CMK (cell line): Measurements from ENCODE around the gene IYD.

Source experiments
- DNase-seq: peaks from one replicate; pipeline ENCODE4 v3.0.0-alpha.2; 2010; ENCODE audit warnings: low read depth

The IYD gene

DNA sequence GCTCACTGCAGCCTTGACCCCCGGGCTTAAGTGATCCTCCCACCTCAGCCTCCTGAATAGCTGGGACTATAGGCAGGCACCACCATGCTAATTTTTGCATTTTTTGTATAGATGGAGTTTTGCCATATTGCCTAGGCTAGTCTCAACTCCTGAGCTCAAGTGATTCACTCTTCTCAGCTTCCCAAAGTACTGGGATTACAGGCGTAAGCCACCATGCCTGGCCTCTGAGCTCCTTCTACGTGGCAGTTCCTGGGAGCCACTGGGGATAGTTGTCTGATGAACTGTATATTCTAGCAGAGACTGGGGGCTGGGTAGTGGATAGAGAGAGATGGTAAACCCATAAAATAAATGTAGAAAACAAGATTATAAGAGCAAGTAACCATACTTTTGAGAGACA lies 26.1 kb downstream of the IYD start:
- no peak for DNase-seq

DNA sequence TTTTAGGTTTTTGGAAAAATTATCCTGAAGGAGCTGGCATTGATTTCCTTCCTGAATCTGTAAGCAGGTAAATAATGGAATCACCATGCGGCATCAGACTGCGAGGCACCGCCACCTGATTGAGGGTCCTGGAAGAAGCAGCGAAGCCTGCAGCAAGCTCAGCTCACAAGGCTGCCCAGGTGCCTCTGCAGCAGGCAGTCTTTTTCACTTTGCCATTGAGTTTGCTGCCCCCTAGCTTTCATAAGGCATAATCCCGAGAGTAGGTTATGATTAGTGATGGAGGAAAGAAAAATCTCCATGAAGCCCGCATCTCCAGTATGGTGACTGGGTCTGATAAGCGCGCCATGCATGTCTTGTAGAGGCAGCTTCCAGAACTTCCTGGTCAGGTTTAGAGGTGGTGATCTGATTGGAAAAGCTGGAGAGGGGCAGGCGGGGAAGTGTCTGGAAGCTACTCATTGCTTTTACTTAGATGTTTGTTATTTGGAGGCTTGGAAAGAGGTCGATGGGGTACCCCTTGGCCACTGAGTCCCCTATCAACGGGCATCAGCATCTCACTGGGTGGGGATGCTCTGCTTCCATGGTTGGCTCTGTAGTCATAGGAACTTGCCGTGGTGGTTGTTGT lies 26.7 kb downstream of the IYD start:
- peak; percentile 24 for DNase-seq

DNA sequence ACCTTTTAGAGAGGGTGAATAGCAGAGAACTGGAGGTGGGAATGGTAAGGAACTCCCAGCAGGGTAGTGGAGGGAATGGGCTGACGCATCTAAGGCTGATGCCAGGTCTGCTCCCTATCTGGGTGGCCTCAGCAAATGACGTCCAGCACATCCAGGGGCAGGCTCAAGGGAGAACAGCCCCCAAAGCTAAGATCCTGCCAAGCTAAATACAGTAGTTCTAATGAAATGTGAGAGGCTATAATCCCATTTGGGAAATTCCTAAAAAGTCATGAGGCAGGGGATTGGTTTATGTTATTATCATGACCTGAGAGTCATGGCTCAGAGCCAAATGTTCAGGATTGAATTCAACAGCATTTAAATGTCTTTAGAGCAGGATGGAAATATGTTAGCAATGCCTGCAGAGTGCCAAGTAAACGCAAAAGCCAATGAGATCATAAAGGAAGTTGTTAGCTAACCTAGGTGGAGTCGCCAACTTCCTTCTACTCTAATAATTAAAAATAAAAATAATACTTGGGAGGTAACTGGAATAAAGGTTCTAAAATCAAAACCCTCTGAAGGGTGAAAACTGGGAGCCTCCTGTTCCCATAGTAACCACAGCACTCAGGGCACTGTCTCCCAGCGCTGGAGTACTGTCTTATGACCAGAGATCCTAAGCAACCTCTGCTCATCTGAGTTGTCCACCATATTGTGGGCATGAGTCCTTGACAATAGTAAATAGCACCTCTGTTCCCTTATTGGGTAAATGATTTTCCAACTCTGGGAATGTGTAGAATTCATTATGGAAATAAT lies 34.8 kb downstream of the IYD start:
- DNase-seq = no peak

DNA sequence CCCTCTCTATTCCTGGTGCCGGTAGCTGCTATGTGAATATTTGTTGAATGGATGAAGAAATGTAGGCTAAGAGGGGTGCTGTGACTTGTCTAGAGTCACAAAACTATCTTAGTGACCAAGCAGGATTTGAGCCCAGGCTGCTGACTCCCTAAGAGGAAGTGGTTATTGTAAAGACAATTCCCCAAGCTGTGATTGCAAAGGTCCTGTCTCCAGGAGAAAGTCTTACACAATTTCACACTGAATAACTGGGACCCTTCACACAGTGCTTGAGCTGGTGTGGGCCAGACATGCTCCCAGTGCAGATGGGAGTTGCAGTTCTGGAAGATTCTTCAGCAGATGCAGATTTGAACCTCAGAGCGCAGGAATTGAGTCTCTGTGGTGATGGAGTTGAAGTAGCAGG lies 38.1 kb downstream of the IYD start:
- no peak for DNase-seq

DNA sequence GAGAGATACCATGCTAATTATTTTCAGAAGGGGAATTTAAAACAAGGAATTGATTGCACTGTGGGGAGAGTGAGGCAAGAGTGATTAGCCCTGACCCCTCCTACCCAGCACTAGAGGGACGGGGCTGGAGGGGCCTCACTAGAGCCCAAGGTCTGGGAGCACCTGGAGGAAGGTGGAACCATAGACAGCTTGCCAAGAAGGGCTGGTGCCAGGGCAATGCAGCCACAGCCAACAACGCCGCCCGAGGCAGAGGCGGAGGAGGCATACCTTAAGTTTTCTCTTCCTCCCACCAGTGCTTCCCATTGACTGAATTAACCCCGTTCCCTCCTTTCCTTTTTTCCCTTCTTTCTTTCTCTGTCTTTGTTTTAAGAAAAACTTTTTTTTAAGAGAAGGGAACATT lies 40.0 kb downstream of the IYD start:
- DNase-seq = no peak

DNA sequence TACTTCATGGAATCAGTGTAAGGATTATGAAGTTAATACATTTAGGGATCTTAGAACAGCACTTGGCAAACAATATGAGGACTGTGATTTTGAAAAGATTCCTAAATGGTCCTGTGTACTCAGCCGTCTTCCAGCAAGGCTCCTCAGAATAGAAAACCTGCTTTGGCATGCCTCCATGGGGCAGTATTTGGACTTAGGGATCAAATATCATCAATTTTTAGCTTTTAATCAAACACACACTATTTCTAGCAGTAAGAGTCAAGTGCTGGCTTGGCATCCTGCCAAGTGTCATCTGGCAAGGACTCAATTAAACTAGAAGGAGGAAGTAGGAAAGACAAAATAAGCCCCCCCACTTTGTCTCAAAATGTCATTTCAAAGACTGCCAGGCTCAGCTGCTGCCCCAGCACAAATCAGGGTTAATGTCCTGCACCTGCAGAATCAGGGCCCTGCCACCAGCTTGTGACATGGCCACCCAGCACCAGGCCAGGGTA lies 40.8 kb downstream of the IYD start:
- DNase-seq = no peak

DNA sequence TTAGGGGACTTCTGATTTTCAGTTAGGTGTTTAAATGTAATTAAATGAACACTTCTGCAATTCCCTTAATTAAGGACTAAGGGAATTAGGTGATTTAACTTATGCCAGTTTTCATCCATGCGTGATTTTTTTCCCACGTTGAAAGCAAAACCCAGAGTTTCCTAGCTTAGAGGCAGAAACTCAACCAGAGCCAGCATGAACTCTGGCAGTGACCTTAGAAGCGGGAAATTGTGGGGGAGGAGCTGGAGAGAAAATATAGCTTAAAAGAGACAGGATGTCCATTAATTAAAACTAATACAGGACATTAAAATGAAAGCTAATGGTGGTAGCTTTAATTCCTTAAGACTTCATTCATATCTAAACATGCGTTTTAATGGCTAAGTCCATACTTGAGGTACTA lies 41.6 kb downstream of the IYD start:
- DNase-seq = no peak

DNA sequence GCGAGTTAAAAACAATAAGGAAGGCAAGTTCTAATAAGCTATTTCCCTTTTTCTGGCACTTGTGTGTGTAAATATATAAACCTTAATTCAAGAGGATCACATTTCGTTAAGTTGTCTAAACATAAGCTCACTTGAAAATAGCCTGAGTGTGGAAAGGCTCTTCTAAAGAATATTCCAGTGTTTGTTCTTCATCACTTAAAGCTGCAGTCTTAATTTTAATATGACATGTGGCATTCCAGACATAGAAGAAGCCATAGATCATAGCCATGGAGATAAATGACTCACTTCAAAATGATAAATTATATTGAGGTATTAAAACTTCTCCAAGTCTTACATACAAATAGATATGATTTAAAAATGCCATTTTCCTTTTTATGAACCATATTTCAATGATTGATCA lies 42.1 kb downstream of the IYD start:
- no peak for DNase-seq

DNA sequence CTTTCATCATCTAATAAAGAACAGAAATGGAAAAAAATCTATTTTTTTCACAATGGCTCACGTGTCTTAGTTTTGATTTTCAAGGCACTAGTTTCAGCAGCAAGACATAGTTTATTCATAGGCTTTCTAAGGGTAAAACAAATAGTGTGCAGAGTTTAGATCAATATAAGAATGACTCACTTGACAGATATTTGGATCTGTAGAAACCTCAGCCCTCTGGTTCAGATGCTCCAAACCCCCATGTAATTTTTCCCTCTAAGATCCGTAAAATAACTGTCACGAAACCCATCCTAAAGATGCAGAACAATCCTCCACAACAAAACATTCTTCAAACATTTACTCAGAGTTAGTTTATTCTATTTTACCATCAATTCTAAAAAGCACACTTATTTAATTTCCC lies 43.4 kb downstream of the IYD start:
- no peak for DNase-seq

DNA sequence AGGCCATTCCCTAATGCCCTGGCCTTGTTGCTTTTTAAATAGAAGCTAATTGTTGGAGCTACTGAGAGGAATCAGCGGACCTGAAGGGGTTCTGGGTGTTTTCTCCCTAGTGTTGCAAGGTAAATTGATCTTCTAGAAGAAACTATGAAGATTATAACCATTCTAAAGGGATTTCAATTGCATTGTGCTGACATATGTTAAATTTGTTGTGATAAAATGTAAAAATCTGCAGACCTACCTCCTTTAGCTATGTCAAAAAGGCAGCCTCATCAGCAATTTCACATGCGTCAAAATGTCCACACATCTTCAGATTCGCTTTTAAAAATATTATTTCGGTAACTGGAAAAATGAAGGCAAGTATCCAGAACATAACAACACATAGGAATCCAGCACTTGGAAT lies 44.4 kb downstream of the IYD start:
- DNase-seq = no peak

DNA sequence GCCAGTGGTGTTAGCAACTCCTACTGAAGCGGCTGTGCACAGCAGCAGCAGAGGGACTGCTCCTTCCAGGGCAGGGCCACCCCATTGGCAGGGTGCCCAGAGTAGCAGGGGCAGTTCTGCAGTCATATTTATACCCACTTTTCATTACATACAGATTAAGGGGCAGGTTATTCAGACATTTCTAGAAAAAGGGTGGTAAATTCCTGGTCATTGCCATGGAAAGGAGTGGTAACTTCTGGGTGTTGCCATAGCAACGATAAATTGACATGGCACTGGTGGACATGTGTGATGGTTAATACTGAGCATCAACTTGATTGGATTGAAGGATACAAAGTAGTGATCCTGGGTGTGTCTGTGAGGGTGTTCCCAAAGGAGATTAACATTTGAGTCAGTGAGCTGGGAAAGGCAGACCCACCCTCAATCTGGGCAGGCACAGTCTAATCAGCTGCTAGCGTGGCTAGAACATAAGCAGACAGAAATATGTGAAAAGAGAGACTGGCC lies 45.0 kb downstream of the IYD start:
- DNase-seq = no peak

DNA sequence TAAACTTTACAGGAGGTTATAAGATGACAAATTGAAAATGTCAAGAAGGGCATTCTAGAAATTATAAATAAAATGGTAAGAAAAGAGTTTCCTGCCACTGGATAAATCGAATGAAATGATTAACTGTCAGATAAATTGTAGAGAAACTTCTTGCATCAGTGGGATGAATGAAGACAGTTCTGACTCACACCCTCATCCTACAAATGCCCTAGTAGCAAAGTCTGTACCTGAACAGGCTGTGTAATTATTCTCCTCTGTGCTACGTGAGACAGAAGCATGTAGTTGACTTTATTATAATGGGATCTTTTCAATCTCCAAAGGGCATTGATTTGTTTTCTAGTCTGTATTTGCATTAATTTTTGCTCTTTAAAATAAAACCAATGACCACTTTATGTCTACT lies 47.3 kb downstream of the IYD start:
- no peak for DNase-seq

DNA sequence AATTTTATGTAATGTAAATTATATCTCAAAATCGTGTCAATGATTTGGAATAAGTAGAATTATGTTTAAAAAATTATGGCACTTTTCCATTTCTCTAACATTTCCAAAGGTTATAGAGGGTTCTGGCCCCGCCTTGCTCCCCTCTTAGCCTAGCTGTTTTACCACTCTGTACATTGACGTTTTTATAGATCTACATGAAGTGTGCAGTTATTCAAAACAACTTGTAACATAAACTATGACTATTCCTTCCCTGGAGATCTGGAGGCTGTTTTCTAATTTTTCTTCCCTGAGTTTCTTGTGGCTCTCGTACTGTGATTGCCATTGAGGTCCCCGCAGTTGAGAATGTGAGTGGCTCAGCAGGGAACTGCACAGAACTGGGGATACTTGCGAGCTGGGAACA lies 48.4 kb downstream of the IYD start:
- DNase-seq = no peak

DNA sequence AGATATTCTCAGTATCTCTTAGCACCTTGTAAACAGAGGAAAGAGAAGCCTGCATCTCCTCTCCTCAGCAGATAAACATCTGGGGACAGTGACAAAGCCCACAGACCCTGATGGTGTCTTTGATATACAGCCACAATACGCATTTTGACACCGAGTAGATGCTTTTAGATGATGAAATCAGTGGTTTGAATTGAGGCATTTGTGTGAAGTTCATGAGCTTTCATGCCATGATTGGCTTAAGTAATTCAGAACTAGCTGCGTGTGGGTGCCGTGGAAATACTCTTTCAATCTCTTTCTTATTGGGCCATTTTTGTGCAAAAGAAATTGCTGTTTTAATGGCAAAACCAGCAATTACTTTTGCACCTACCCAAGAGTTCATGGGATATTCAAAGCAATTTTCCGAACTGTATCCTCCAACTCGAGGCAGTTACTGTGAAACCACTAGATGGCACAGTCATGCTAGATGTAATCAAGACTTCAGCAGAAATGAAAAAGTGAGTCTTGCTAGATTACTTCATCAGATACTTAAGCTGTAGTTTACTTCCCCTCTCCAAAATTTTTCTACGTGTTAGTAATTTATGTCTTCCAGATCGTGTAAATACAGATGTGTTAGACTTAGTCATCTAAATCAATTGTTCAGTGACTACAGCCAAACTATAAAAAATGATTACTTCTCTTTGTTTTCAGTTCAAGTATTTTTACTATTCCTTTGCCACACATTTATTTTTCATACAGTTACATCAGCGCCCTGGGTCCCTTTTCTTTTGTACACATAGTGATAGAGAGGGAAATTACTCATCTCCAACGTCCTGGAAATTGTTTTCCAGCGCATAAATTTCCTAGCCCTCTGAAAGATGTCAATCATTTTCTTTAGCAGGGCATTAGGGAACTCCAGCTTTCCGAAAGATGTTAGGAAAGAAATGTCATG lies 49.4 kb downstream of the IYD start:
- DNase-seq = peak; percentile 77

DNA sequence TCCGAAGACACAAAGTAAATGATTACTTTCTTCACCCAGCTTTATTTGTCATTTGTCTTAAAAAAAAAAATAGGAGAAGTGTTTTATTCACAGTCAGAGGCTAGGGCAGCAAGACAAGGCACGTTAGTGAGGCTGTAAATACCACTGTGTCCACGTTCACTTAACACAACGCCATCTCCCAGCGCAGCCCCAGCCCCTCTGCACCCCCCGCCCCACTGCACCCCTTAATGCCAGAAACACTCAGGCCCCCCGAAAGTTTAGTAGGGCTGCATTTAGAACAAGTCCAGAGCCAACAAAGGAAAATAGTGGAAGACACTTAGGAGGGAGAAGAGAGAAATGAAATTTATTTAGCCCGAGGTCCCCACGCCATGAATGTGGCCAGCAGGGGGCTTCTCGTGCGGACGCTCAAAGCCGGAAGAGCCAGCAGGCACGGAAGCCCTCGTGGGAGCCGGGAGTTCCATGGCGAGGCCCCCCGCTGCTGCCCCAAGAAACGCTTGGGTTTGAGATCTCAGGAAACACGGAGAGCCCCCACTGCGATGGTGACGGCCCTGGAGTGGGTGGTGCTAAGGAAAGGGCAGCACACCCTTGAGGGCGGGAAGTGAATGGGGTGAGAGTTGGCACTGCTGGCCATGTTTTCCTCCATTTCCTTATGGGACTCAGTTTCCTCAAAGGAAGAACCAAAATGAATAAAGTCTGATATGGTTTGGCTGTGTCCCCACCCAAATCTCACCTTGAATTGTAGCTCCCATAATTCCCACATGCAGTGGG lies 50.2 kb downstream of the IYD start:
- peak; percentile 54 for DNase-seq

DNA sequence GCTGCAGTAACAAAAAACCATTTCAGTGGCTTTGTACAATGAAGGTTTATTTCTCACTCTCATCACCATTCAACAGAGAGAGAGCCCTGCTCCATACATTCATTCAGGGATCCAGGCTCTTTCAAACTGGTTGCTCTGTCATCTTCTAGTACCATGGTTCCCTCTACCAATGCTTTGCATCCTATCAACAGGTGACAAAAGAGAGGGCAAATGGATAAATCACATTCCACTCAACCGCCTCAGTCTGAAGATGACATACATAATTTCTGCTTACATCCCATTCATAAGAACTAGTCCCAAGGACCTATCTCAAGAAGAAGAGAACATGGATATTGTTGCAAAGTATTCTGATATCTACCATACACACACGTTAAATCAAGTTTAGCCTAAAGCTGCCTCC lies 51.6 kb downstream of the IYD start:
- DNase-seq = no peak

DNA sequence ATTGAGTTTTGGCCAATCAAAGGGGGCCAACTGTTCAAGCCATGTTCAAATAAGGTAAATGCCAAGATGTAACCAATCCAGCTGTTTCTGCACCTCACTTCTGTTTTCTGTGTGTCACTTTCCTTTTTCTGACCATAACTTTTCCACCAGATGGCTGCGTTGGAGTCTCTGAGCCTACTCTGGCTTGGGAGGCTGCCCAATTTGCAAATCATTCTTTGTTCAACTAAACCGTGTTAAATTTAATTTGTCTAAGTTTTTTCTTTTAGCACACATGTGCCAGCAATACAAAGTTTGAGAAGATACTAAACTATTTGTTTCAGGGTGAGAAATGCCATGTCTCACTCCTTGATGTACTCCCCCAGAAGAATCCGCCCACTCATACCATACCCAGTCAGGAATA lies 52.1 kb downstream of the IYD start:
- no peak for DNase-seq

DNA sequence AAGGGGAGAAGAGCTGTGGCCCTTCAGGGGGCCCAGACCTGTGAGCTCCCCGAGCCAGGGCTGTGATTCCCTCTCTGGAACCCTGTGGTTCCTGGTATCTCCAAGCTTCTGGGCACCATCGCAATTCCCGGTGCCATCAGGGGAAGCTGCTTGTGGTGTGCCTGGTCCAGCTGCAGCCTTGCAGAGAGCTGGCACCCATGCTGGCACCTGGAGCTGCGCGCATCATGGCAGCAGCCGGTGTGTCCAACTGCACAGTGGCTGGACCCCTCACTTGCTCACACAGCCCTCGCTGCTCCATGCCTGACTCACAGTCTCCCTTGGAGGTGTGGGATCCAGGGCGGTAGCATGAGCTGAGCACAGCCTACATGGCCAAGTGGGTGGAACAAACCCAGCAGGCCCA lies 56.7 kb downstream of the IYD start:
- no peak for DNase-seq

DNA sequence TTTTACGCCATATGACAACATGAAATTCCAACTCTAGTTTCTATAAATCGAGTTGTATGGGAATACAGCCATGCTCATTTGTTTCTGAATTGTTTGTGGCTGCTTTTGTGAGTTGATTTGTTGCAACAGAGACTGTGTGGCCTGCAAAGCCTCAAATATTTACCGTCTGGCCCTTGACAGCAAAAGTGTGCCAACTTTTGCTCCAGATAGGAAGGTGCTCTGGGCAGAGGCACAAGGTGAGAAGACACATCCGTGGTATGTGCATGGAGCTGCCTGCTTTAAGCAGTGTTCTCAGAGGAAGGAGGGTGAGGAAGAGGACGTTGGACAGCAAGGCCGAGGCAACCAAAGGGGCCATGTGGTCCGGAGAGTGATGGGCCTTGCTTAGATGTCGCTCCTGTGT lies 57.4 kb downstream of the IYD start:
- no peak for DNase-seq

DNA sequence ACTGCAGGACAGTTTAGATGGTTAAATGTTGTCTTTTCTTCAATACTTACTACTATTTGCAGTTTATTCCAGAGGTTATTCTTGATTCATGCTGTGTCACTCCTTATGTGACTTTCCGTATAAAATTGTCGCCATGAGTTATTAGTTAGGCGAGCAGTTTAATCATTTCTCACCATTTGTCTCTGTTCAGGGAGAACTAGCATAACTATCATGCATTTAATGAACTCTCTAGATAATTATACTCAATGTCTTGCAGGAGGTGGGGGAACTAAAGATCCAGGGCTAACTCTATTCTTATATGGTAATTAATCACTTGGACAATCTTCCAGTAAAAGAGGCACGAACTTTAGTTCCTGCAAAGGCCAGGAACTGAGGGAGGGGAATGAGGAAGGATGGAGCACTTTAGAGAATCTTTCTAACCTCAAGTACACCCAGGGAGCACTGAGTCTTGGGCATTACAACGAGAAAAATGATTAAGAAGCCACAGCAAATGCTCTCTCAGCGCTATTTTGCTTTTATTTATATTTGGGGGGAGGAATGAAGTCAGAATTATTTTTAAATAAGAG lies 58.3 kb downstream of the IYD start:
- DNase-seq = no peak

DNA sequence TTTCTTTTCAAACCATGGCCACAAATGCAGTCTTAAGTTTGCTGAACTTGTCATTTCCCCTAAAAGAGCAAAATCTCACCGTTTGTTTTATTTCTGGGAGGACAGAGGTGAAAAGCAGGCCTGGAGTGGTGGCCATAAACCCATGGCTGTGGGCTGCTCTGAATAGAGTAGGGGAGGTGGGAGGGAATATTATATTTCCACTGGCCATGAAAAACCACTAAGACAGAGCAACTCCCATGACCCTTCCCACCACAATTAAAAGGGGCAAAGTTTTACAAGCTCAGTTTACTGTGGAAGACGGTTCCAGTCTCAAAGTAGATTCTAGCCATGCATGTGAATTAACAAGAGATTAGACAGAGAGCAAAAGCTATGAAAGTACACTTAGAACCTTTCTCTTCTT lies 59.0 kb downstream of the IYD start:
- no peak for DNase-seq

DNA sequence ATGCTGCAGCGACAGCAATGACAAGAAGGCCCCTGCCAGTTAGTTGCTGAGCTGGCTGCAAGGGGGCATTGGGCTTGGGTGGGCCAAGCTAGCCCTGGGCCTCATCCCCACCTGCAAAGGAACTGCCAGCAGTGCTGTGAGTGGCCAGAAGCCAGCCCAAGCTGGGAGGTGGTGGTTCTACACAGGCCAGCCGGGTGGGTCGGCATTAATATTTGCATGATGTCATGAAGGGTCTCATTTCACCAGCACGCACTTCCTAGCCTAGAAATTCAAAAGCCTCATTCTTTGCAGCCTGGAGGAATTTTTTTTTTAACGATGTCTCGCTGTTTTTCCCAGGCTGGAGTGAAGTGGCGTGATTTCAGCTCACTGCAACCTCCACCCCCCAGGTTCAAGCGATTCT lies 62.0 kb downstream of the IYD start:
- no peak for DNase-seq
